Measurements from ENCODE around the gene SLC25A19. TPM values are rescaled to one million over a fixed set of nuclear protein-coding genes. Genes with fewer than 3 reads are reported as not detected.

SLC25A19 gene
- polyA plus RNA-seq, 1 experiment: 3.5 TPM

DNA sequence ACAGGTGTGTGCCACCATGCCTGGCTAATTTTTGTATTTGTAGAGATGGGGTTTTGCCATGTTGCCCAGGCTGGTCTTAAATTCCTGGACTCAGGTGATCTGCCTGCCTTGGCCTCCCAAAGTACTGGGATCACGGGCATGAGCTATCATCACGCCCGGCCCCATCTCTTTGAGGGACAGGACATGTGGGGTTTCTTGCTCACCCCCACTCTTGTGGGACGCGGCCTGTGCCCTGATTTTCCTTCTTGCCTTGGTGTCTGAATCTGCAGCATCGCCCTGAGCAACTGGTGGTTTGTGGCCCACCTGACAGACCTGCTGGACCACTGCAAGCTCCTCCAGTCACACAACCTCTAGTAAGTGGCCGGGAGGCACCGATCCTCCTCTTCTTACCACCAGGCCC is 58.2 kb downstream of the SLC25A19 start:
- H3K27ac ChIP-seq (ENCODE audit: low read depth, low read length): no peak overlapping the region
- TF ChIP-seq, protein P1, sequence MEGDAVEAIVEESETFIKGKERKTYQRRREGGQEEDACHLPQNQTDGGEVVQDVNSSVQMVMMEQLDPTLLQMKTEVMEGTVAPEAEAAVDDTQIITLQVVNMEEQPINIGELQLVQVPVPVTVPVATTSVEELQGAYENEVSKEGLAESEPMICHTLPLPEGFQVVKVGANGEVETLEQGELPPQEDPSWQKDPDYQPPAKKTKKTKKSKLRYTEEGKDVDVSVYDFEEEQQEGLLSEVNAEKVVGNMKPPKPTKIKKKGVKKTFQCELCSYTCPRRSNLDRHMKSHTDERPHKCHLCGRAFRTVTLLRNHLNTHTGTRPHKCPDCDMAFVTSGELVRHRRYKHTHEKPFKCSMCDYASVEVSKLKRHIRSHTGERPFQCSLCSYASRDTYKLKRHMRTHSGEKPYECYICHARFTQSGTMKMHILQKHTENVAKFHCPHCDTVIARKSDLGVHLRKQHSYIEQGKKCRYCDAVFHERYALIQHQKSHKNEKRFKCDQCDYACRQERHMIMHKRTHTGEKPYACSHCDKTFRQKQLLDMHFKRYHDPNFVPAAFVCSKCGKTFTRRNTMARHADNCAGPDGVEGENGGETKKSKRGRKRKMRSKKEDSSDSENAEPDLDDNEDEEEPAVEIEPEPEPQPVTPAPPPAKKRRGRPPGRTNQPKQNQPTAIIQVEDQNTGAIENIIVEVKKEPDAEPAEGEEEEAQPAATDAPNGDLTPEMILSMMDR (IDR thresholded peaks at IDR 0.05; ENCODE audit: low read depth, low read length): no peak
- ChIA-PET POLR2A (no interaction called here), CTCF (no interaction called here)
- no peaks in the 10 kb centered on the region for H3K27me3 ChIP-seq (ENCODE audit: control insufficient read depth, insufficient read depth, low read length)
- no peaks in the 10 kb centered on the region for H3K9me3 ChIP-seq (ENCODE audit: control insufficient read depth, insufficient read depth, low read length)
- no peak overlapping the region for H3K4me3 ChIP-seq (ENCODE audit: low read depth, low read length)
- DNase-seq (ENCODE audit: low read depth, low spot score): no peak

DNA sequence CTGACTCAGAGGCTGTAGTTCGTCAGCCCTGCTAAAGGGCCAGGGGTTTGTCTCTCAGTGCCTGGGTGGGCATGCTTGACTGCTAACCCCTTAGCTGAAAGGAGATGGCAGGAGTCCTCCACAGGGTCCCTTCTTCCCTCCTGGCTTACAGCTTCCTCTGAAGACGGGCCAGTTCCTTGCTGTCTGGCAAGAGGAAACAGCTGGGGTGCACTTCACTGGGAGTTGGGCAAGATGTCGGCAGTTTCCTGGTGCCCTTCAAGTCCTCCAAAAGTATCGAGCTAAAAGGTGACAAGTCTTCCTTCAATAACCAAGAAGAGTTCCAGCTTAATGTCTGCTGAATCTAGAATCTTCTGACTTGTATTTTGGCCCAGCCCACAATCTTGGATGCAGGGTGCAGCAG is 60.4 kb downstream of the SLC25A19 start:
- ChIA-PET POLR2A (no interaction called here), CTCF (interaction anchor here (0.6 to 2.4 kb wide), 5 partner anchors 9 to 149 kb away, joined by 3 to 9 read pairs (median 4); no protein-coding TSS in a partner anchor)
- no peak overlapping the region for H3K27ac ChIP-seq (ENCODE audit: low read depth, low read length)
- DNase-seq (ENCODE audit: low read depth, low spot score): no peak
- H3K27me3 ChIP-seq (ENCODE audit: control insufficient read depth, insufficient read depth, low read length): no peaks in the 10 kb centered on the region
- no peak overlapping the region for H3K4me3 ChIP-seq (ENCODE audit: low read depth, low read length)
- H3K9me3 ChIP-seq (ENCODE audit: control insufficient read depth, insufficient read depth, low read length): no peaks in the 10 kb centered on the region
- TF ChIP-seq, protein P1 (IDR thresholded peaks at IDR 0.05; ENCODE audit: low read depth, low read length): no peak

DNA sequence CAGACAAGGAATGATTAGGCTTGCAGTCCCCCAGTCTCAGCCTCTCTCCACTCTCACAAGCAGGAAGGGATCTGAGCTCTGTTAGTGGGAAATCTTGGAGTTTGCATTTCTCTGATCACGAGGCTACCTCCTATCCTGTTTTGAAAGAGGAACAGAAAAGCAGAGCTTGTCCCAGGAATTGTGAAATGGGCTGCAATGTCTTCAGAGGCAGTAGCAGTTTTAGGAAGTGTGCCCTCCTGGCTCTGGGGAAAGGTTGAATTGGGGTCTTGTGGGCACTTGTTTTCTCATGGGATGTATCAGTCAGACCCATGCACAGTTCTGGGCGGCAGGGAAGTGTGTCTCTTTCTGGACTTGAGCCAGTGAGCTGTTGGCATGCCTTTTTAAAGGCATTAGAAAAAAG is 60.9 kb downstream of the SLC25A19 start:
- H3K27me3 ChIP-seq (ENCODE audit: control insufficient read depth, insufficient read depth, low read length): no peaks in the 10 kb centered on the region
- no peak overlapping the region for H3K4me3 ChIP-seq (ENCODE audit: low read depth, low read length)
- no peak overlapping the region for H3K27ac ChIP-seq (ENCODE audit: low read depth, low read length)
- H3K9me3 ChIP-seq (ENCODE audit: control insufficient read depth, insufficient read depth, low read length): no peaks in the 10 kb centered on the region
- ChIA-PET POLR2A (no interaction called here), CTCF (interaction anchor here (0.6 to 2.4 kb wide), 5 partner anchors 9 to 148 kb away, joined by 3 to 9 read pairs (median 4); no protein-coding TSS in a partner anchor)
- DNase-seq (ENCODE audit: low read depth, low spot score): no peak
- TF ChIP-seq, protein P1 (IDR thresholded peaks at IDR 0.05; ENCODE audit: low read depth, low read length): no peak

DNA sequence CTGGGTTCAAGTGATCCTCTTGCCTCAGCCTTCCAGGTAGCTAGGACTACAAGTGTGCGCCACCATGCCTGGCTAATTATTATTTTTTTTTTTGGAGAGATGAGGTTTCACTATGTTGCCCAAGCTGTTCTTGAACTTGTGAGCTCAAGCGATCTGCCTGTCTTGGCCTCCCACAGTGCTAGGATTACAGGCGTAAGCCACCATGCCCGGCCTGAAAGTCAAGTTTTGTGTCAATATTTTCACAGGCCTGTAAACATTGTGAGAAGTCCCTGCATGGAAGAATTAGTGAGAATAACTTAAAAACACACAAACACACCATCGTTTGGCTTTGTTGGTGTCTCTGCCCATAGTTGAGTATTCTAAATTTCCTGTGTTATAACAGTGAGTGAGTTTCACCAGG is 61.5 kb downstream of the SLC25A19 start:
- Histone ChIP-seq H3K27me3 (ENCODE audit: control insufficient read depth, insufficient read depth, low read length) (no peaks in the 10 kb centered on the region), H3K27ac (ENCODE audit: low read depth, low read length) (no peak overlapping the region), H3K4me3 (ENCODE audit: low read depth, low read length) (no peak overlapping the region), H3K9me3 (ENCODE audit: control insufficient read depth, insufficient read depth, low read length) (no peaks in the 10 kb centered on the region)
- ChIA-PET CTCF (interaction anchor here (2.4 kb wide), 1 partner anchor 10 kb away, joined by 9 read pairs; no protein-coding TSS in a partner anchor), POLR2A (no interaction called here)
- no peak for DNase-seq (ENCODE audit: low read depth, low spot score)
- TF ChIP-seq, protein P1 (IDR thresholded peaks at IDR 0.05; ENCODE audit: low read depth, low read length): no peak

DNA sequence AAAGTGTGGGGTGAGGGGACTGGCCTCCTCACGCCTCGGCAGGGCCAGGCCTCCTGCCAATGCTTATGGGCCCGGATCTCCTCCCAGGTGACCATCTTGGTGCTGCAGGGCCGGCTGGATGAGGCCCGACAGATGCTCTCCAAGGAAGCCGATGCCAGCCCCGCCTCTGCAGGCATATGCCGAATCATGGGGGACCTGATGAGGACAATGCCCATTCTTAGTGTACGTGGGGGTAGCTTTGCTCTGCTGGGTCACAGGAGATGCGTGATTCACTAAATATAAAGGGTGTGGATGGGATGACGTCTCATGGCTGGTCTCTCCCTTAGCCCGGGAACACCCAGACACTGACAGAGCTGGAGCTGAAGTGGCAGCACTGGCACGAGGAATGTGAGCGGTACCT is 64.2 kb downstream of the SLC25A19 start:
- POLR2A ChIA-PET: no interaction called here

More for the DNA sequence above, 64.2 kb downstream of the SLC25A19 start:
- no peak overlapping the region for H3K4me3 ChIP-seq (ENCODE audit: low read depth, low read length)
- no peaks in the 10 kb centered on the region for H3K27me3 ChIP-seq (ENCODE audit: control insufficient read depth, insufficient read depth, low read length)
- TF ChIP-seq, protein P1 (IDR thresholded peaks at IDR 0.05; ENCODE audit: low read depth, low read length): no peak
- DNase-seq (ENCODE audit: low read depth, low spot score): no peak
- CTCF ChIA-PET: interaction anchor here (1.8 kb wide), 1 partner anchor 14 kb away, joined by 6 read pairs; no protein-coding TSS in a partner anchor
- H3K9me3 ChIP-seq (ENCODE audit: control insufficient read depth, insufficient read depth, low read length): no peaks in the 10 kb centered on the region
- H3K27ac ChIP-seq (ENCODE audit: low read depth, low read length): no peak overlapping the region

Other genes with a start within 250 kb of the SLC25A19 start
- gene ATP5PD, start 242.5 kb downstream of the SLC25A19 start, polyA plus RNA-seq (2011; rRNA removed): 281 and 292 TPM in 2 replicates
- 29.8 and 36.0 TPM in 2 replicates for gene KCTD2, start 242.2 kb downstream of the SLC25A19 start, polyA plus RNA-seq (2011; rRNA removed)
- 2.9 and 3.6 TPM in 2 replicates for gene SLC16A5, start 201.5 kb downstream of the SLC25A19 start, polyA plus RNA-seq (2011; rRNA removed)
- 5.6 and 6.5 TPM in 2 replicates for gene ARMC7, start 179.5 kb downstream of the SLC25A19 start, polyA plus RNA-seq (2011; rRNA removed)
- gene NT5C, start 157.7 kb downstream of the SLC25A19 start, polyA plus RNA-seq (2011; rRNA removed): 22.6 and 27.9 TPM in 2 replicates
- gene JPT1, start 134.9 kb downstream of the SLC25A19 start, polyA plus RNA-seq (2011; rRNA removed): 89.8 and 97.0 TPM in 2 replicates
- 356 and 439 TPM in 2 replicates for gene SUMO2, start 106.5 kb downstream of the SLC25A19 start, polyA plus RNA-seq (2011; rRNA removed)
- gene NUP85, start 83.8 kb downstream of the SLC25A19 start, polyA plus RNA-seq (2011; rRNA removed): 31.5 and 33.3 TPM in 2 replicates
- gene GGA3, start 27.8 kb downstream of the SLC25A19 start, polyA plus RNA-seq (2011; rRNA removed): 25.0 and 25.8 TPM in 2 replicates
- gene MRPS7, start 27.6 kb downstream of the SLC25A19 start, polyA plus RNA-seq (2011; rRNA removed): 53.8 and 62.6 TPM in 2 replicates
- gene MIF4GD, start 18.2 kb downstream of the SLC25A19 start, polyA plus RNA-seq (2011; rRNA removed): 6.0 and 6.9 TPM in 2 replicates
- gene GRB2, start 116.2 kb upstream of the SLC25A19 start, polyA plus RNA-seq (2011; rRNA removed): 53.9 and 63.8 TPM in 2 replicates
- 14.8 and 23.2 TPM in 2 replicates for gene TMEM94, start 167.2 kb upstream of the SLC25A19 start, polyA plus RNA-seq (2011; rRNA removed)
- gene CASKIN2, start 226.1 kb upstream of the SLC25A19 start, polyA plus RNA-seq (2011; rRNA removed): 1.9 and 2.8 TPM in 2 replicates
- 8.8 and 10.9 TPM in 2 replicates for gene TSEN54, start 227.1 kb upstream of the SLC25A19 start, polyA plus RNA-seq (2011; rRNA removed)
- gene LLGL2, start 236.3 kb upstream of the SLC25A19 start, polyA plus RNA-seq (2011; rRNA removed): 0.19 and 0.24 TPM in 2 replicates